HG03159 (cell line): ENCODE measurements around the gene UBXN6.

ENCODE experiments used
- ATAC-seq: cut with Tn5 transposase; IDR thresholded peaks from one replicate; pipeline ENCODE4 v1.9.1; 2021; ENCODE audit warnings: mild to moderate bottlenecking, moderate library complexity; ENCODE audit not compliant: unreplicated experiment

Gene UBXN6

GRCh38 chr19:4457654-4458395 is at the start of gene UBXN6:
Gene UBXN6, minus strand, starts transcription at chr19:4457794. Its CDS starts 97 bp downstream, at chr19:4457697.
- ATAC-seq, result peak; percentile 83

GRCh38 chr19:4507150-4507452 is 49.5 kb upstream of the UBXN6 start:
- no peak for ATAC-seq

GRCh38 chr19:4506449-4507149 is 49.0 kb upstream of the UBXN6 start:
- ATAC-seq, result no peak

GRCh38 chr19:4505570-4506448 is 48.2 kb upstream of the UBXN6 start:
- no peak for ATAC-seq

GRCh38 chr19:4504891-4505569 is 47.4 kb upstream of the UBXN6 start:
- no peak for ATAC-seq

GRCh38 chr19:4504297-4504701 is 46.7 kb upstream of the UBXN6 start:
- ATAC-seq, result no peak

- no peak for ATAC-seq
These were observed 46.2 kb upstream of the UBXN6 start for GRCh38 chr19:4503825-4504170.

- ATAC-seq, result no peak
These were observed 45.7 kb upstream of the UBXN6 start for GRCh38 chr19:4503132-4503824.

- no peak for ATAC-seq
These were observed 44.9 kb upstream of the UBXN6 start for GRCh38 chr19:4502282-4503131.

GRCh38 chr19:4501691-4502090 is 44.1 kb upstream of the UBXN6 start:
- no peak for ATAC-seq

GRCh38 chr19:4500841-4501591 is 43.4 kb upstream of the UBXN6 start:
- no peak for ATAC-seq

GRCh38 chr19:4499855-4500254 is 42.3 kb upstream of the UBXN6 start:
- no peak for ATAC-seq

GRCh38 chr19:4499318-4499717 is 41.7 kb upstream of the UBXN6 start:
- no peak for ATAC-seq

- no peak for ATAC-seq
These were observed 41.1 kb upstream of the UBXN6 start for GRCh38 chr19:4498694-4499093.

- ATAC-seq, result no peak
These were observed 40.3 kb upstream of the UBXN6 start for GRCh38 chr19:4497770-4498389.

- no peak for ATAC-seq
These were observed 38.7 kb upstream of the UBXN6 start for GRCh38 chr19:4496304-4496703.

- no peak for ATAC-seq
These were observed 37.9 kb upstream of the UBXN6 start for GRCh38 chr19:4495471-4495870.

- ATAC-seq, result no peak
These were observed 37.1 kb upstream of the UBXN6 start for GRCh38 chr19:4494691-4495064.
